ENCODE data around the gene GFRA1.

The GFRA1 gene

DNA sequence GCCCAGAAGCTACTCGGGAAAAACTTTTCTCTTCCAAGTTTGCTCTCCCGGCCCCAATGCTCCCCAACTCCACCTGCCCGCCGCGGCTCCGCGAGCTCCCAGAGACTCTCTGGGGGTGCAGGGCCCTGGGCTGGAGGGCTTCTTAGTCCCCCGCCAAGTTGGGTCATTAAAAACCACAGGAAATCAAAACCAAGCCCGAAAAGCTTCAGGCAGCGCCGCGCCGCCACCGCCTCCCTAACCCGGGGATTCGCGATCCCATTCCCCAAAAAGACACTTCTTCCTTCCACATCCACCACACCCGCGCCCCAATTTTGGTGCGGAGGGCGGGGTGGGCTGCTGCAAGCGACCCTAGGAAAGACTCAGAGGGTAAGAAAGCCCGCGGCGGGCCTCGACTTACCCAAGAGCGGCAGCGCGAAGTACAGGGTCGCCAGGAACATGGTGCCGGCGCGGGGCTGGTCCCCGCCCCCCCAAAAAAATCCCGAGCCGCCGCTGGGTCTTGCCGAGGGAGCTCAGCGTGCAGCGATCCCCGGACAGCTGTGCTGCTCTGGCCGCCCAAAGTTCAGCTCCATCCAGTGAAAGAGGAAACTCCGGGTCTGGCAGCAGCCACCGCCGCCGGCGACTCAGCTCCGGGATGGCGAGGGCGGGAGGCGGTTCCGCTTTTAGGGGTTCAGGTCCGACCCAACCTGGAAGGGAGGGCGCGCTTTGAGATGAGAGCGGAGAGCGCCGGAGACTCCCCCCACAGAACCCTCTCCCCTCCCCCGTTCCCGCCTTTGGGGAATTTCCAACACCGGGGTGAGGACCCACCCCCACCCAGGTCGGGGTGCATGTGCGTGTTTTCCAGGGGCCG, 1.2 kb downstream of the GFRA1 start:
- DNase-seq = peak in 15 of 56 donors; percentile 11 to 60 (median 31)

DNA sequence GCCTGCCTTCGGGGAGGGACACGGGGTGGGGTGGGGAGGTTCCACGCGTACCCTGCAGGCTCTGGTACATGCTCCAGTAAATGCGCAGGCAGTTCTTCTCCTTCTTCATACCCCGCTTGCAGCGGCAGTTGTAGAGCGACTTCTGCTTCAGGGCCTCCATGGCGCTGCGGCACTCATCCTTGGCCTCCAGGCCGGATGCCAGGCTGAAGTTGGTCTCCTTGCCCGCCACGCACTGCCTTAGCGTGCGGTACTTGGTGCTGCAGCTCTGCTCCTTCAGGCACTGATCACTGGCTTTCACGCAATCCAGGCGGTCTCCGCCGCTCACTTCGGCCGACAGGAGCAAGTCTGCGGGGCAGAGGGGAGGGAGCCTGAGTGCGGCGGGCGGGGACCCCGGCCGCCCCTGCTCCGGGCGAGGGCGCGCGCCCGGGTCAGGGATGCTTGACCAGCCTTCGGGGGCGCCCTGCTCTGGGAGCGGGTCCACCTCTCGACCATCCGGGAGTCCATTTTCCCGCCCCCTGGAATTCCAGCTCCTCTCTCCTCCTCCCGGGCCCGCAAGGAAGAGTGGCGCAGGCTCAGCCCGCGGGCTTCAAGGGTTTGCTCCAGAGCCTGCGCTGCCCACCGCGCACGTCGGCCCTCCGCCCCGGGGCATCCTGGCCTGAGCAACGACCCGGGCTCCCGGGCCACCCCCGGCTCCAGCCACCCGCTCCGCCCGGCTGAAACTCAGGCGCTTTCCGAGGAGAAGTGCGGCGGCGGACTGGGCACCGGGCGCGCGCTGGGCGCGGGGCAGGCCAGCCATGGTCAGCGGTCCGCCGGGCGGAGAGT, 2.0 kb downstream of the GFRA1 start:
- DNase-seq = peak in 4 of 56 donors; percentile 9 to 40 (median 15)

DNA sequence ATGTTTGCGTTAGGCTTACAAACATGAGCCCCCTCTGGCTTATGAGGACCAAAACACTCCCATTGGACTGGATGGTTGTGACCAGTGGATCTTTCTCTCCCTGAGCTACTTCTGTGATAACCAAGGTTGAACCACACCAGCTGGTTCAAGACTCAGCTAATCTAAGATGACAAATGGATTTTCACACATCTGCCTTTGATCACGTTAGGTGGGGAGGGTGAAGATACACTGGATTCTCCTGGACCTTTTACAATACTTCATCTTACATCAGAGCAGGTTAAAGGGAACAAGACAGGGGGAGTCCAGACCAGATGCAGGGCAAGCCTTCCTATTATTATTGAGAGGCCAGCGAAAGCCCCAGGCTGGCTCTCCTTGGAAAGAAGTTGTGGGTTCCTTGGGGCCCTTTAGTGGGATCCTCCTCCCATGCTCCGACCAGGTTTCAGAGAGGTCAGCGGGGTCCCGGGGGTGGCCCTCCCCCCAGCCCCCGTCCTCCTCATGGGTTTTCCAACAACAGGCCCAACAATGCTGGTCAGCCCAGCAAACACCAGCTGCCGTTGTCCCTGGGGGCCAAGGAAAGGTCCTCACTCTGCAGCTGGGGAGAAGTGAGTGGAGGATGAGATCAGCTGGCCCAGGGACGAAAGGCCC, 2.8 kb downstream of the GFRA1 start:
- DNase-seq = no peak

GRCh38 chr10:116269619-116270018, 3.4 kb downstream of the GFRA1 start:
- peak in 5 of 56 donors; percentile 2 to 38 (median 19) for DNase-seq

DNA sequence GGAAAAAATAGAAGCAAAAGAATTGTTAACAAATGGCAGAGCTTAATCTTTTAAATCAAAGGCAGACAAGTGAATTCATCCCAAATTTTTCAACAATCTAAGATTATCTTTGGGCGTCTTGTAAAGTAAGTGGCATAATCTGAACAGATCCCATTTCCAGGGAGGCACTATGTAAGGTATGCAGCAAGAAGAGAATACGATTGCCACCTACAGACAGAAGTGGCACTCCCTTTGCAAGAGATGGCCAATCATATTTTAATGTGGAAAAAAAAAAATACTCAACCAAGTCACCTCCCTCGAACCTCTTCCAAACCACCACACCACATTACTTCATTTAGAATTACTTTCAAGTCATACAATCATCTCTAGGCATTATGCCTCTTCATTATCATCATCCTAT, 4.0 kb downstream of the GFRA1 start:
- no peak for DNase-seq

GRCh38 chr10:116265686-116266085, 7.3 kb downstream of the GFRA1 start:
- DNase-seq = no peak

- DNase-seq = no peak
These were observed 8.9 kb downstream of the GFRA1 start for GRCh38 chr10:116263870-116264655.

DNA sequence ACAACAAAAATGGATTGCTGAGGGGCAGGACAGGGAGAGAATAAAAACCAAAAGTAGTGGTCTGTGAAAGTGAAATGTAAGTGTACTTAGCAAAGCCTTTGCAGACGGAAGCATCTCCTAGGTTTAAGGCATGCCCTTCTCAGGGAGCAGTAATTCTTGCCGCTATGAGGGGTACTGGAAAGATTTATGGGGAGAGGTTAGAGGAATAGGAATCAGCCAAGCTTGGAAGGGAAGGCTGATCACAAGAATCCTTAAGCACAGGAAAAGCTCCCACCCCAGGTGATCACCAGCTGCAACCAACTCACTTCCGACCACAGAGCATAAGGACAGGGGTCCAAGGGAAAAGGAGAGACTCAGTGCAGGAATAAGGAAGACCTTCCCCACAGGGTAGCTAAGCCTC, 10.3 kb downstream of the GFRA1 start:
- no peak for DNase-seq

DNA sequence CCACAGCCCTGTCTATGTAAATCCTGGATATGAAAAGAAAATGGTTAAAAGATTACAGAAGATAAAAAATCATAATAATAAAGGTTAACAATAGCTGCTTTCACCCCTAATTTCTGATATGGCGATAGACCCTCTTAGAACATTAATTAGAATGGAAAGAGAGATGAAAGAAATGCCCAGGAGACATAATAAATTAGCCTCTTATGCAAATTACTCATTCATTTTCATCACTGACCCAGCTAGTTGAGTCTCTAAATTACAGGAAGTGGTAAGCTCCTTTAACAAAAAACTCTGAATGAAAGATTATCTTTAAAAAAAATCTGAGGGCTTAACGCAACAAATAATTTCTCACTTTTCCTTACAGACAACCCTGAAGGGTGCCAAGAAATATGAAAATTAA, 12.4 kb downstream of the GFRA1 start:
- no peak for DNase-seq

DNA sequence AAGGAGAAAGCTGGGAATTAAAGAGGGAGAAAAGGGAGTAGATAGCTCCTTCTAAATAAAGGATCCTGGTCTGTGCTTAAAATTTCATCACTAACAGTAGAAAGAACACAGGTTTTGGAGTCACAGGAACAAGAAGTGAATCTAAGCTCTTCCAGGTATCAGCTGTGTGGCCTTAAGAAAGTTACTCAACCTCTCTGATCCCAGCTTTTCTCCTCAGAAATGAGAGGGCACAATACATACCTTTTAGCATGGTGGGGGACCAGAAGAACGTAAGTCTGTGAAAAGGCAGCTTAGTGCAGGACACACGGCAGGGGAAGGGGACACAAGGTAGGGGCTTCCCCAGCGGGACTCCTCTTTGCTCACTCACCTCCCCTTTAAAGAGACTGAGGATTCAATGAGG, 13.4 kb downstream of the GFRA1 start:
- no peak for DNase-seq

DNA sequence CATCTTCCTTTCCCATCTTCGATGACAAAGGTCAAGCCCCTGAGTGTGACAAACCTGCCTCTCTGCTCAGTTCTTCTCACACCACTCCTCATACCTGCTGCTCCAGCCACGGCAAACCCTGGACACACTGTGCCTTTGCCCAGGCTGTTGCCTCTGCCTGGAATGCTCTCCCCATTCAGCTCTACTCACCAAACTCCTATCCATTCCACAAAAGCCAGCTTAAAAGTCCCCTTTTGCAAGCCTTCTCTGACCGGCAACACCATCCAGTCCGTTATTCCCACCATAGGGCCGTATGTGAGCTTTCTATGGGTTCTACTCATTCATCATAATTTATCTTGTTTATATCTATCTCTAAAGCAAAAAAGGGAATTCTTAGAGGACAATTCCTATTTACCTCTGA, 15.2 kb downstream of the GFRA1 start:
- no peak for DNase-seq

GRCh38 chr10:116256752-116257259, 16.2 kb downstream of the GFRA1 start:
- DNase-seq = no peak

- peak in 3 of 56 donors; percentile 4 to 29 (median 8) for DNase-seq
These were observed 16.9 kb downstream of the GFRA1 start for GRCh38 chr10:116255886-116256751.

- DNase-seq = no peak
These were observed 18.4 kb downstream of the GFRA1 start for GRCh38 chr10:116254422-116255155.

GRCh38 chr10:116253716-116254115, 19.3 kb downstream of the GFRA1 start:
- DNase-seq = no peak

- no peak for DNase-seq
These were observed 21.2 kb downstream of the GFRA1 start for GRCh38 chr10:116251602-116252395.

GRCh38 chr10:116247691-116248090, 25.3 kb downstream of the GFRA1 start:
- DNase-seq = no peak

- no peak for DNase-seq
These were observed 26.7 kb downstream of the GFRA1 start for GRCh38 chr10:116246263-116246662.
